ENCODE results near the gene SYVN1.

Gene SYVN1

DNA sequence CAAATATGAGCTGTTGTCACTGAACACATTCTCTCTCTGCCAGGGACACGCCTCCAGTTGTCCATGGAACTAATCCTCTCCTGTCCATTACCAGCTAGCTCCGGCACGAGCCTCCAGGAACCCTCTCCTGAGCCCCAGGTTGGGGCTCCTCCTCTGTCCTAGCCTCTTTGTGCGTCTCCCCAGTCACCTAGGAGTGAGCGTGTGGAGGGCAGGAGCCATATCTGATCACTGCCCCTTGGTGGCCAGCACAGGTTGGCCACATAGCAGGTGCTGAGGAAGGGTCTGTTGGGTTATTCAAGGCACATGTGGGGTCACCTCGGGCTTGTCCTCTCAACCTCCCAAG, 2.5 kb downstream of the SYVN1 start:
- DNase-seq (ENCODE audit: low read depth) = no peak
- TF ChIP-seq, protein P1, sequence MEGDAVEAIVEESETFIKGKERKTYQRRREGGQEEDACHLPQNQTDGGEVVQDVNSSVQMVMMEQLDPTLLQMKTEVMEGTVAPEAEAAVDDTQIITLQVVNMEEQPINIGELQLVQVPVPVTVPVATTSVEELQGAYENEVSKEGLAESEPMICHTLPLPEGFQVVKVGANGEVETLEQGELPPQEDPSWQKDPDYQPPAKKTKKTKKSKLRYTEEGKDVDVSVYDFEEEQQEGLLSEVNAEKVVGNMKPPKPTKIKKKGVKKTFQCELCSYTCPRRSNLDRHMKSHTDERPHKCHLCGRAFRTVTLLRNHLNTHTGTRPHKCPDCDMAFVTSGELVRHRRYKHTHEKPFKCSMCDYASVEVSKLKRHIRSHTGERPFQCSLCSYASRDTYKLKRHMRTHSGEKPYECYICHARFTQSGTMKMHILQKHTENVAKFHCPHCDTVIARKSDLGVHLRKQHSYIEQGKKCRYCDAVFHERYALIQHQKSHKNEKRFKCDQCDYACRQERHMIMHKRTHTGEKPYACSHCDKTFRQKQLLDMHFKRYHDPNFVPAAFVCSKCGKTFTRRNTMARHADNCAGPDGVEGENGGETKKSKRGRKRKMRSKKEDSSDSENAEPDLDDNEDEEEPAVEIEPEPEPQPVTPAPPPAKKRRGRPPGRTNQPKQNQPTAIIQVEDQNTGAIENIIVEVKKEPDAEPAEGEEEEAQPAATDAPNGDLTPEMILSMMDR (IDR thresholded peaks at IDR 0.05; ENCODE audit: low read depth, low read length, missing control alignments) = no peak
- in situ Hi-C loops (cut with HindIII; ENCODE audit: low sequenced_read_pairs) = no loop called here
- H3K4me3 ChIP-seq (ENCODE audit: low read depth, low read length) = no peak overlapping the region

DNA sequence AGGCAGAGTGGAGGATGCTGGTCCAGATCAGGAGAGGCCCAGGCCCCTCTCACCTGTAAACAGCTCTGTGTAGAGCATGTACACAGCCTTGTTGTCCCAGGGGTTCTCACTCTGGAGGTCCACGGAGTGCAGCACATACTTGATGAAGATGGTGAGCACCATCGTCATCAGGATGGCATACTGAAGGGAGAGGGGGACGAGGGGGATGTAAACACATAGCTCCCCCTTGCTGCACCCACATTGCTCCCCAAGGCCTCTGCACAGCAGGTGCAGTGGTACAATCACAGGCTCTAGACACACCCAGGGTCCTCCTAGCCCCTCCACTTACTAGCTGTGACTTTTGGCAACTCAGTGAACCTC, 2.9 kb downstream of the SYVN1 start:
- DNase-seq (ENCODE audit: low read depth) = no peak
- H3K4me3 ChIP-seq (ENCODE audit: low read depth, low read length) = no peak overlapping the region
- TF ChIP-seq, protein P1 (IDR thresholded peaks at IDR 0.05; ENCODE audit: low read depth, low read length, missing control alignments) = no peak
- in situ Hi-C loops (cut with HindIII; ENCODE audit: low sequenced_read_pairs) = no loop called here

DNA sequence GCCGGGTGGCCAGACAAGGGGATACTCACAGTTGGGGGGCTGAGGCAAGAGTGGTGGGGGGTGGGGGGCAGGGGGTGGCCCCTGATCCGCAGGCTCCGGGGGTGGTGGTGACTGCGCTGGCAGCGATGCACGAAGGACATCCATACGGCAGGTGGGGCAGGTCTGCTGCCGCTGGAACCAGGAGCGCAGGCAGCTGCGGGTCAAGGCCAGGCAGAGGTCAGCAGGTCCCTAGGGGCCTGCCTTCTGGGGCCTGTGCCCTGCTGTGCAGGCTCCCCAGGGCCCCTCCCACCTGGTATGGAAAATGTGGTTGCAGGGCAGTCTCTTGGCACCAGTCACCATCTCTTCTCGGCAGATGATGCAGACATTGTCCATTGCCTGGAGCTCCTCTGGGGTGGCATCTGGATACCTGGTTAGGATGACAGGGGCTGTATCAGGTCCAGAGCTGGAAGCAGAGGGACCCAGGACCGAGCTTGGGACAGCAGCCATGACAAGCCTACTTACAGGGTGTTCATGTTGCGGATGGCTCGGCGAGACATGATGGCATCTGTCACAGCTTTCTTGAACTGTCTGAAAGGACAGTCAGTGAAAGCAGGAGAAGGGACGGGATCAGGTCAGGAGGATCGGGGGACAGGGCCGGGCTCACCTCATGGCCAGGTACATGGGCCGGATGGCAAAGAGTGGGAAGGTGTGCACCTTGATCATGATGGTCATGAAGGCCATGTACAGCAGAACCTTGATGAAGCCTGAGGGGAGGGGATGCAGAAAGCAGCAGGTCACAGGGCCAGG, 3.5 kb downstream of the SYVN1 start:
- in situ Hi-C loops (cut with HindIII; ENCODE audit: low sequenced_read_pairs) = no loop called here
- TF ChIP-seq, protein P1 (IDR thresholded peaks at IDR 0.05; ENCODE audit: low read depth, low read length, missing control alignments) = no peak

DNA sequence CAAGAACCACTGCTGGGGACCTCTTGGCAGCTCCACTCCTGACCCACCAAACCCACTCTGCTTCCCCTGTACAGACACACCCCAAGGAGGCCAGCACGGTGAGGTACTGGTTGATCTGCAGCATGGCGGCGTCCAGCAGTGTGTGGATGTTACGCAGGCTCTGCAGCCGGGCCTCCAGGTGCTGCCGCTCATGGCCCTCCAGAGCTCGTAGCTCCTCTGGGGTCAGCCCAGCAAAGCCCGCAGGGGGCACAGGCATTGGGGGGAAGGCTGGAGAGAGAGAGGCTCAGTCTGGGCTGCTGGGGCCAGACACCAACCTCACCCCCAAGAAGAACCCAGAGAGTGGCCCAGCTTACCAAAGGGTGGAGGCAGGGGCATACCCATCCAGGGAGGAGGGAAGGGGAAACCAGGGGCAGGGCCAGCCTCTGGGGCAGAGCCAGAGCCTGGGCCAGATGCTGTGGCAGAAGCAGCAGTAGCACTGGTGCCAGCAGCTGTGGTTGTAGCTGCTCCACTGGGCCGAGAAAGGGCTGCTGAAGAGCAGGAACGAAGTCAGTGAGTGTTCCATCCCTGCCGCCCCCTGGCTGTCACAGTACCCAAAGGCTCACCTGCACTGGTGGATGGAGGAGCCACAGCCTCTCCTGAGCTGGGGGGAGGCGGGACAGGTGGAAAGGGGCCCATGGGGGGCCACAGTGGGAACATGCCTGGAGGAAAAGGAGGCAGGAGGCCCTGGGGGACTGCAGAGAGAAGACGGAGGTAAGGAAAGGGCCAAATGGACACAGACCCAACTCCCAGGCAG, 4.5 kb downstream of the SYVN1 start:
- H3K4me3 ChIP-seq (ENCODE audit: low read depth, low read length) = no peak overlapping the region
- in situ Hi-C loops (cut with HindIII; ENCODE audit: low sequenced_read_pairs) = no loop called here
- DNase-seq (ENCODE audit: low read depth) = no peak
- TF ChIP-seq, protein P1 (IDR thresholded peaks at IDR 0.05; ENCODE audit: low read depth, low read length, missing control alignments) = no peak

More for the DNA sequence above, 3.5 kb downstream of the SYVN1 start:
- DNase-seq (ENCODE audit: low read depth) = no peak
- no peak overlapping the region for H3K4me3 ChIP-seq (ENCODE audit: low read depth, low read length)

DNA sequence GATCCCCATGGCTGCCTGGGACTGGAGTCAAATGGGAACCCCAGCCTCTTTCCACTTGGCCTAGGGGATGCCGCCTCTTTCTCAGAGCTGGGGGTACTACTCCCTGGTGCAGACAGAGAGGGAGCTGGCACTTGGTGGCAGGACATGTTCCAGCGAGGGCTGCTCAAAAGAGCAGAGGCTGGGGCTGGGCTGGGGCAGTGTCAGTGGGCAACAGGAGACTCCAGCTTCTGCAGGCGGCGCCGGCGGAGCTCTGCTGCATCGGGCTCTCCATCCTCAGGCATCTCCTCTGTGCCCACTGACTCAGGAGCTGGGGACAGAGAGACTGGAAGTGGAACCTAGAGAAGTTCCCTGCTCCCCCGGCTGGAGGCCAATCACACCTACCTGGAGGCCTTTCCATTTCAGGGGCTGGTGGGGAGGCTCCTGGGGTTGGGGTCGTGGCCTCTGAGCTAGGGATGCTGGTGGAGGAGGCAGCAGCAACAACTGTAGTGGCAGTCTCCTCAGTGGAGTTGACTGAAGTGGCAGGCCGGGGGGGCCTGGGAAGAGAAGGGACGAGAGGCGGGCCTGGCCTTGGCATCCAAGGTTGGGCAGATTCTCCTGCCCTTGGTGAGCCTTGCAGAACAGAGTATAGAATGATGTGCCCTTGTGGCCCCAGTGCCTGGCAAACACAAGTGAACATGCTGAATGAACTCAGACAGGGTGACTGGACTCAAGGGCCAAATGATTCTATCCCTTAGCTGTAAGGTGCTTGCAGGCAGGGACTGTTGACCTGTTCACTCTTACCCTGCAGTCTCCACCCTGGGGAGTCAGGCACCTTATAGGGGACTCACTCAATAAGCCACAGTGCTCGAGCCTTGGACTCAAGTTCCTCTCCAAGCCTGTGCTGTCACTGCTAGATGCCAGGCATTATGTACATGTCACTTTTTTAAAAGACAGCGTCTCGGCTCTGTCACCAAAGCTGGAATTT, 5.9 kb downstream of the SYVN1 start:
- in situ Hi-C loops (cut with HindIII; ENCODE audit: low sequenced_read_pairs) = no loop called here
- no peak for DNase-seq (ENCODE audit: low read depth)
- TF ChIP-seq, protein P1 (IDR thresholded peaks at IDR 0.05; ENCODE audit: low read depth, low read length, missing control alignments) = no peak
- no peak overlapping the region for H3K4me3 ChIP-seq (ENCODE audit: low read depth, low read length)
